MCF 10A (cell line): ENCODE results near the gene EMID1. TPM values are rescaled to one million over a fixed set of nuclear protein-coding genes. Genes with fewer than 3 reads are reported as not detected.
"Not testable (repeated sequence)": the region's sequence is repeated elsewhere in the genome, so short reads cannot be mapped to it uniquely, and the experiment has no call there.

Experiments used
- BruUV-seq: library from RNA; stranded (reverse); fragments of 400-500 nt; replicated peaks from 2 replicates; lab custom pipeline; 2021; lab: Mats Ljungman, UMichigan
- CTCF ChIA-PET: fragments of 300-600 bp; sonication (Branson Sonifier 250); formaldehyde crosslinking; extraction: SDS; loops from one replicate; lab custom pipeline; 2021; ENCODE audit warnings: antibody characterized with exemption, inconsistent platforms; lab: Yijun Ruan, JAX
- POLR2A ChIA-PET: fragments of 300-600, 350-650 bp; sonication (Branson Sonifier 250); formaldehyde crosslinking; extraction: SDS; loops from one replicate; lab custom pipeline; 2020; ENCODE audit warnings: antibody characterized with exemption, inconsistent platforms; lab: Yijun Ruan, JAX
- DNase-seq: peaks from one replicate; pipeline ENCODE4 v3.0.0-alpha.2; 2018; ENCODE audit not compliant: unreplicated experiment
- H3K27ac Mint-ChIP-seq: one replicate; pipeline ENCODE4 v1.8.0; 2022; ENCODE audit warnings: mild to moderate bottlenecking, low read depth, mixed read lengths; ENCODE audit not compliant: unreplicated experiment
- H3K27me3 Mint-ChIP-seq: one replicate; pipeline ENCODE4 v1.8.0; 2022; ENCODE audit warnings: mixed read lengths; ENCODE audit not compliant: insufficient read depth, unreplicated experiment
- H3K36me3 Mint-ChIP-seq: one replicate; pipeline ENCODE4 v1.8.0; 2022; ENCODE audit warnings: mild to moderate bottlenecking, moderate library complexity, mixed read lengths; ENCODE audit not compliant: insufficient read depth, unreplicated experiment
- H3K4me1 Mint-ChIP-seq: one replicate; pipeline ENCODE4 v1.8.0; 2022; ENCODE audit warnings: mixed read lengths; ENCODE audit not compliant: insufficient read depth, unreplicated experiment
- H3K4me3 Mint-ChIP-seq: one replicate; pipeline ENCODE4 v1.8.0; 2022; ENCODE audit warnings: mild to moderate bottlenecking, moderate library complexity, mixed read lengths; ENCODE audit not compliant: unreplicated experiment
- H3K9me3 Mint-ChIP-seq: one replicate; pipeline ENCODE4 v1.8.0; 2022; ENCODE audit warnings: mixed read lengths; ENCODE audit not compliant: unreplicated experiment
- CTCF ChIP-seq: fragments of 200-600 bp; IDR thresholded peaks from one replicate; pipeline ENCODE4 v1.8.0; 2022; ENCODE audit warnings: antibody characterized with exemption, mild to moderate bottlenecking; ENCODE audit not compliant: unreplicated experiment
- intact Hi-C: fragments of 100-400 bp; cut with micrococcal nuclease; formaldehyde crosslinking; loops from 2 replicates; pipeline ENCODE4 v1.14.1; 2022
- total RNA-seq: library from RNA; stranded (reverse); gene quantifications from 2 replicates; pipeline ENCODE4 v1.2.3, GENCODE V29; 2022

Gene EMID1
- total RNA-seq, 1 experiment from 2014 or later = not detected

DNA sequence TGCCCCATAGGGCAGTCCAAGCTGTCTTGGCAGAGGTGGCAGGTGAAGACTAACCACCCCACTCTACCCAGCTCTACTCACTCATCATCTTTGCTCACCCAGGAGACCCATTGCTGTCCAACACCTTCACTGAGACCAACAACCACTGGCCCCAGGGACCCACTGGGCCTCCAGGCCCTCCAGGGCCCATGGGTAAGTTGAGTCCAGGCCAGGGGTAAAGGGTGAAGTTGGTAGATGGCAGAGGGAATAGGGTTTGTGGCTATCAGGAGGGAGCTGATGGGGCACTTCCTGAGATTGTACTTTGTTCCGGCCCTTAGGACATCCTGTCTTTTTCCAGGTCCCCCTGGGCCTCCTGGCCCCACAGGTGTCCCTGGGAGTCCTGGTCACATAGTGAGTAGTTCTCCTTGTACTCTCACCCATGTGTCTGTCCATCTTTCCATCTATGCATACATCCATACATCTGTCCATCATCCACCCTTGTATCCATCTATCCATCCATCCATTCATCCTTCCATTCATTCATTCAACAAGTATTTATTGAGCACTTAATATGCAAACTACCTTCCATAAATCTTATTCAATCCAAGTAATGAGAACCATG, 27.7 kb downstream of the EMID1 start:
- peaks cover 8% of the 10 kb centered on the region for H3K9me3 Mint-ChIP-seq
- ChIA-PET POLR2A (no interaction called here), CTCF (interaction anchor here (0.9 to 2.9 kb wide), 5 partner anchors 12 to 404 kb away, joined by 3 to 15 read pairs (median 4); partner anchors contain the start of gene EMID1)
- no TSS peak for BruUV-seq
- no peak overlapping the region for H3K27ac Mint-ChIP-seq
- no peak for DNase-seq
- H3K4me3 Mint-ChIP-seq = no peak overlapping the region
- H3K27me3 Mint-ChIP-seq = no peaks in the 10 kb centered on the region
- TF ChIP-seq CTCF = no peak
- no peaks in the 10 kb centered on the region for H3K4me1 Mint-ChIP-seq
- intact Hi-C loops = no loop called here
- H3K36me3 Mint-ChIP-seq = peaks cover 4% of the 10 kb centered on the region

- H3K4me3 Mint-ChIP-seq, H3K36me3 Mint-ChIP-seq, DNase-seq, BruUV-seq, H3K27ac Mint-ChIP-seq, POLR2A ChIA-PET, intact Hi-C loops, H3K4me1 Mint-ChIP-seq: not testable (repeated sequence)
- CTCF ChIA-PET = interaction anchor here (0.7 kb wide), 1 partner anchor 286 kb away, joined by 3 read pairs; no protein-coding TSS in a partner anchor
- peaks cover 14% of the 10 kb centered on the region for H3K27me3 Mint-ChIP-seq
- H3K9me3 Mint-ChIP-seq = peaks cover 19% of the 10 kb centered on the region
Measured at GRCh38 chr22:29240481-29240880, 34.8 kb downstream of the EMID1 start.

DNA sequence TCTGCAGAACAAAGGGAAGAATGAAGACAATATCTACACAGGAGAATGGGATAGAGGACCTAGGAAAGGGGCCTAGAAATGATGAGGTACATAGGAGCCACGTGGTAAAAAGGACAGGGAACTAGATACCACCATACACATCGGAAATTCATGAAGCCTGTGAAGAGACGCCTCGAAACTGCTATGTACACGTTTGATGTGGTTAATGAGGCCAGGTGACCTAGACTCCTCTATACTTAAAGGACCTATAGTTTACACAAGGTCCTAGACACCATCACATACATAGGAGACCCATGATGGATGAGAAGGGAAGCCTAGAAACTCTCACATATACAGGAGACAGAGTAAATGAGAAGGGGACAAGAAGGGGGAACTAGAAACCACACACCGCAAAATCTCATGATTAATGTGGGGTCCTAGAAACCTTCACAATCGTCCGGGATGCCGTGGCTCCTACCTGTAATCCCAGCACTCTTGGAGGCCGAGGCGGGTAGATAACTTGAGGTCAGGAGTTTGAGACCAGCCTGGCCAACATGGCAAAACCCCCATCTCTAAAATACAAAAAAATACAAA, 38.3 kb downstream of the EMID1 start:
- Mint-ChIP-seq H3K27me3 (peaks cover 14% of the 10 kb centered on the region), H3K27ac (no peak overlapping the region), H3K36me3 (peaks cover 5% of the 10 kb centered on the region), H3K9me3 (peaks cover 15% of the 10 kb centered on the region), H3K4me1 (no peaks in the 10 kb centered on the region), H3K4me3 (no peak overlapping the region)
- ChIA-PET CTCF (interaction anchor here (0.8 to 2.9 kb wide), 8 partner anchors 10 to 388 kb away, joined by 3 to 18 read pairs (median 6); no protein-coding TSS in a partner anchor), POLR2A (no interaction called here)
- no peak for DNase-seq
- BruUV-seq = no TSS peak
- TF ChIP-seq CTCF = no peak
- intact Hi-C loops = no loop called here

- no peak overlapping the region for H3K27ac Mint-ChIP-seq
- POLR2A ChIA-PET = interaction anchor here (0.8 to 1.4 kb wide), 4 partner anchors 22 to 644 kb away, joined by 3 to 5 read pairs (median 4); partner anchors contain the start of gene RHBDD3
- H3K9me3 Mint-ChIP-seq = peaks cover 5% of the 10 kb centered on the region
- peaks cover 5% of the 10 kb centered on the region for H3K36me3 Mint-ChIP-seq
- H3K4me1 Mint-ChIP-seq = no peaks in the 10 kb centered on the region
- no peak overlapping the region for H3K4me3 Mint-ChIP-seq
- intact Hi-C loops = loop anchor here (1.0 kb wide), 4 partner anchors 43 to 416 kb away; no protein-coding TSS in a partner anchor
- H3K27me3 Mint-ChIP-seq = peaks cover 14% of the 10 kb centered on the region
- no TSS peak for BruUV-seq
- TF ChIP-seq CTCF = no peak
- CTCF ChIA-PET = interaction anchor here (0.5 to 3.6 kb wide), 50 partner anchors 8 to 1111 kb away, joined by 3 to 40 read pairs (median 5); no protein-coding TSS in a partner anchor
- DNase-seq = no peak
Measured at GRCh38 chr22:29244785-29245625, 39.3 kb downstream of the EMID1 start.
